HepG2 (cell line): ENCODE data around the gene PCNA. TPM values are rescaled to one million over a fixed set of nuclear protein-coding genes. Genes with fewer than 3 reads are reported as not detected.

Experiments
- ARNT2 ChIP-seq: sonication (generic); formaldehyde crosslinking; IDR thresholded peaks from 2 replicates; pipeline ENCODE4 v1.8.0; 2022; ENCODE audit warnings: mild to moderate bottlenecking, low read depth, missing genetic modification reagents, moderate library complexity
- ATRX ChIP-seq: sonication (generic); formaldehyde crosslinking; IDR thresholded peaks from 2 replicates; pipeline ENCODE4 v1.4.0; 2020; ENCODE audit warnings: missing genetic modification reagents, borderline replicate concordance
- FOXC1 ChIP-seq: sonication (generic); formaldehyde crosslinking; IDR thresholded peaks from 2 replicates; pipeline ENCODE4 v1.8.0; 2022; ENCODE audit warnings: mild to moderate bottlenecking, missing genetic modification reagents, borderline replicate concordance
- GATAD1 ChIP-seq: IDR thresholded peaks from 2 replicates; pipeline ENCODE4 v1.6.1; 2016; ENCODE audit warnings: missing genetic modification reagents, missing compliant biosample characterization
- GPBP1L1 ChIP-seq: sonication (generic); formaldehyde crosslinking; IDR thresholded peaks from 2 replicates; pipeline ENCODE4 v1.5.0; 2020; ENCODE audit warnings: mild to moderate bottlenecking, missing genetic modification reagents
- HDAC2 ChIP-seq: sonication (generic); formaldehyde crosslinking; IDR thresholded peaks from 2 replicates; pipeline ENCODE4 v1.4.0; 2020; ENCODE audit warnings: missing genetic modification reagents
- NR1H2 ChIP-seq: sonication (generic); formaldehyde crosslinking; IDR thresholded peaks from 2 replicates; pipeline ENCODE4 v1.8.1; 2022; ENCODE audit warnings: low read depth, missing genetic modification reagents, borderline replicate concordance
- RFX5 ChIP-seq: IDR thresholded peaks from 2 replicates; pipeline ENCODE4 v1.6.1; 2011; ENCODE audit warnings: low read depth, low read length, improper control_type of control experiment
- SNAPC2 ChIP-seq: sonication (generic); formaldehyde crosslinking; IDR thresholded peaks from 2 replicates; pipeline ENCODE4 v1.8.1; 2022; ENCODE audit warnings: mild to moderate bottlenecking, missing genetic modification reagents
- SYNCRIP ChIP-seq: fragments of 200-400 bp; formaldehyde crosslinking; IDR thresholded peaks from 2 replicates; pipeline ENCODE4 v1.6.1; 2018; ENCODE audit warnings: mild to moderate bottlenecking, low read depth, low read length; ENCODE audit not compliant: insufficient read depth
- U2AF2 ChIP-seq: fragments of 200-400 bp; formaldehyde crosslinking; IDR thresholded peaks from 2 replicates; pipeline ENCODE4 v1.6.1; 2017; ENCODE audit warnings: low read depth, mild to moderate bottlenecking, low read length
- ZBTB21 ChIP-seq: sonication (generic); formaldehyde crosslinking; IDR thresholded peaks from 2 replicates; pipeline ENCODE4 v1.4.0; 2020; ENCODE audit warnings: missing genetic modification reagents
- ZMYM3 ChIP-seq: sonication (generic); formaldehyde crosslinking; IDR thresholded peaks from 2 replicates; pipeline ENCODE4 v1.5.1; 2020; ENCODE audit warnings: mild to moderate bottlenecking, missing genetic modification reagents
- ZNF10 ChIP-seq: sonication (generic); formaldehyde crosslinking; IDR thresholded peaks from 2 replicates; pipeline ENCODE4 v1.4.0; 2020; ENCODE audit warnings: mild to moderate bottlenecking, low read depth, missing genetic modification reagents, borderline replicate concordance
- ZNF318 ChIP-seq: sonication (generic); formaldehyde crosslinking; IDR thresholded peaks from 2 replicates; pipeline ENCODE4 v1.4.0; 2020; ENCODE audit warnings: mild to moderate bottlenecking, missing genetic modification reagents
- ZNF367 ChIP-seq: sonication (generic); formaldehyde crosslinking; IDR thresholded peaks from 2 replicates; pipeline ENCODE4 v1.4.0; 2020; ENCODE audit warnings: missing genetic modification reagents, borderline replicate concordance
- ZNF432 ChIP-seq: sonication (generic); formaldehyde crosslinking; IDR thresholded peaks from 2 replicates; pipeline ENCODE4 v1.5.0; 2020; ENCODE audit warnings: missing genetic modification reagents, mild to moderate bottlenecking, borderline replicate concordance
- polyA plus RNA-seq, 8 experiments: library from polyadenylated mRNA; depleted of rRNA in 3 of 8; stranded (reverse) in 7 of 8; unstranded in 1 of 8; fragments of >200 nt; fragmentation: Illumina TruSeq in 4 of 8; extraction: Trizol in 4 of 8; gene quantifications; 2 replicates each; pipeline versions ENCODE4 v1.2.1 to v1.2.3, GENCODE V29; 2011 to 2016; ENCODE audit warnings: low read depth in 4 of 8, missing spikeins in 1 of 8, mixed read lengths in 1 of 8; ENCODE audit not compliant: insufficient read depth in 1 of 8
- total RNA-seq, 5 experiments: library from RNA; depleted of rRNA; stranded (reverse); fragments of >200 nt; fragmentation: Illumina TruSeq; extraction: Trizol; gene quantifications; 2 replicates each; pipeline ENCODE4 v1.2.3, GENCODE V29; 2016; ENCODE audit warnings: low read depth in 1 of 5
- TF ChIP-seq, protein P1 (sequence below): sonication (generic); formaldehyde crosslinking; IDR thresholded peaks from 2 replicates; pipeline ENCODE4 v1.8.1; 2022; ENCODE audit warnings: mild to moderate bottlenecking, missing genetic modification reagents
- TF ChIP-seq, protein P2 (sequence below): sonication (generic); formaldehyde crosslinking; IDR thresholded peaks from 2 replicates; pipeline ENCODE4 v1.4.0; 2020; ENCODE audit warnings: mild to moderate bottlenecking, missing genetic modification reagents

Gene PCNA
- total and polyA plus RNA-seq, 2 of the 13 experiments (the other 11 are each of a cell fraction or from before 2014, with no cell fraction given), result 229 to 655 TPM

DNA sequence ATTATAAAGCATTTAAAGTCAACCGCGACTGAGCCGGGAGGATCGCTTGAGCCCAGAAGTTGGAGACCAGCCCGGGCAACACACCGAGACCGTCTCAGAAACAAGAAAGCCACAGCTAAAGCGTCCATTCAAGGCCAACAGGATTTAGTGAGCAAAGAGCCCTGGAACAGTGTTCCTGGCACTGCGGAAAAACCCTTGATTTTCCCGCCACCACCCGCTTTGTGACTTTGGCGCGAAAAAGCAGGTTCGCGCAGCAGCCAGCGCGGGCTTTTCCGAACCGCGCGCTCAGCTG is 669 bp downstream of the PCNA start (continued):
- TF ChIP-seq ZNF318, result no peak
- no peak for TF ChIP-seq RFX5
- no peak for TF ChIP-seq ZNF432
- TF ChIP-seq HDAC2 (CRISPR knock-in tag), result no peak
- no peak for TF ChIP-seq FOXC1 (CRISPR knock-in tag)
- TF ChIP-seq, protein P1, sequence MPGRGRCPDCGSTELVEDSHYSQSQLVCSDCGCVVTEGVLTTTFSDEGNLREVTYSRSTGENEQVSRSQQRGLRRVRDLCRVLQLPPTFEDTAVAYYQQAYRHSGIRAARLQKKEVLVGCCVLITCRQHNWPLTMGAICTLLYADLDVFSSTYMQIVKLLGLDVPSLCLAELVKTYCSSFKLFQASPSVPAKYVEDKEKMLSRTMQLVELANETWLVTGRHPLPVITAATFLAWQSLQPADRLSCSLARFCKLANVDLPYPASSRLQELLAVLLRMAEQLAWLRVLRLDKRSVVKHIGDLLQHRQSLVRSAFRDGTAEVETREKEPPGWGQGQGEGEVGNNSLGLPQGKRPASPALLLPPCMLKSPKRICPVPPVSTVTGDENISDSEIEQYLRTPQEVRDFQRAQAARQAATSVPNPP (CRISPR knock-in tag), result no peak; the same call in none of the 2 replicates
- no peak; the same call in 1 of the 2 replicates for TF ChIP-seq ZMYM3
- peak; percentile 96; the same call in 1 of the 2 replicates for TF ChIP-seq ZNF367 (CRISPR knock-in tag)
- peak; percentile 21; the same call in 1 of the 2 replicates for TF ChIP-seq ATRX (CRISPR knock-in tag)
- no peak for TF ChIP-seq SYNCRIP
- TF ChIP-seq NR1H2 (CRISPR knock-in tag), result no peak
- peak; percentile 62; the same call in 1 of the 2 replicates for TF ChIP-seq ZBTB21
- TF ChIP-seq, protein P2, sequence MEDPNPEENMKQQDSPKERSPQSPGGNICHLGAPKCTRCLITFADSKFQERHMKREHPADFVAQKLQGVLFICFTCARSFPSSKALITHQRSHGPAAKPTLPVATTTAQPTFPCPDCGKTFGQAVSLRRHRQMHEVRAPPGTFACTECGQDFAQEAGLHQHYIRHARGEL, result no peak; the same call in 1 of the 2 replicates
- no peak for TF ChIP-seq U2AF2
- peak; percentile 80; the same call in 1 of the 2 replicates for TF ChIP-seq GATAD1 (CRISPR knock-in tag)
- no peak for TF ChIP-seq GPBP1L1 (CRISPR knock-in tag)
- TF ChIP-seq ZNF10, result no peak
- no peak; the same call in 1 of the 2 replicates for TF ChIP-seq ARNT2 (CRISPR knock-in tag)
- TF ChIP-seq SNAPC2, result no peak
